ENCODE data around the gene SEL1L2. TPM values are rescaled to one million over a fixed set of nuclear protein-coding genes. Genes with fewer than 3 reads are reported as not detected.

The SEL1L2 gene
- total RNA-seq: 1 to 10 TPM in 1 of 3 donors, not detected in 2; 7.4 TPM

GRCh38 chr20:13990465-13990864 lies at the start of gene SEL1L2:
Gene SEL1L2 (minus strand): TSS chr20:13990614. CDS start chr20:13990534, 80 bp downstream.
- no peaks in the 10 kb centered on the region for H3K4me1 ChIP-seq
- intact Hi-C loops (cut with DNase I; ENCODE audit: low total_unique reads): no loop called here
- H3K27me3 ChIP-seq: no peaks in the 10 kb centered on the region
- TF ChIP-seq POLR2A (IDR thresholded peaks at IDR 0.05) (no peak), POLR2AphosphoS5 (IDR thresholded peaks at IDR 0.05) (no peak), CTCF (IDR thresholded peaks at IDR 0.05) (no peak)
- no peaks in the 10 kb centered on the region for H3K36me3 ChIP-seq
- H3K27ac ChIP-seq: no peak within 1 kb of the TSS
- DNase-seq (ENCODE audit: low spot score in 2 of 2): no peak
- no peak within 1 kb of the TSS for H3K4me3 ChIP-seq
- H3K9me3 ChIP-seq: peaks cover 6 to 33% of the 10 kb centered on the region in 2 donors

DNA sequence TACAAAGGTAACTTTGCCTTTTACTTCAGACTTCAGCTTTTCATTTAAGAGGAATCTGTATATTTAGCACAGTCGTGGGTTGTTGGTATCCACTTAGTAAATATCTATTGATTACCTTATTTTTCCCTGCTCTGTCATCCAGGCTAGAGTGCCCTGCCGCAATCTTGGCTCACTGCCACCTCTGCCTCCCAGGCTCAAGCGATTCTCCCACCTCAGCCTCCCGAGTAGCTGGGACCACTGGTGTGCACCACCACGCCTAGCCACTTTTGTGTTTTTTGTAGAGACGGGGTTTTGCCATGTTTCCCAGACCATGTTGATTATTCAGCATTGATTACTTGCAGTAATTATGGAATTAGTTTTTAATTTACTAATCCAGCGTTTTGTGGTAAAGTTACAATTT lies 46.2 kb upstream of the SEL1L2 start:
- intact Hi-C loops (cut with DNase I; ENCODE audit: low total_unique reads): no loop called here
- H3K27me3 ChIP-seq: no peaks in the 10 kb centered on the region
- TF ChIP-seq POLR2A (IDR thresholded peaks at IDR 0.05) (no peak), CTCF (IDR thresholded peaks at IDR 0.05) (no peak), POLR2AphosphoS5 (IDR thresholded peaks at IDR 0.05) (no peak)
- no peak overlapping the region for H3K27ac ChIP-seq
- H3K36me3 ChIP-seq: no peaks in the 10 kb centered on the region
- H3K9me3 ChIP-seq: no peaks in the 10 kb centered on the region
- DNase-seq (ENCODE audit: low spot score in 2 of 2): no peak
- no peak overlapping the region for H3K4me3 ChIP-seq
- H3K4me1 ChIP-seq: no peaks in the 10 kb centered on the region

- H3K9me3 ChIP-seq: no peaks in the 10 kb centered on the region
- H3K27me3 ChIP-seq: no peaks in the 10 kb centered on the region
- no peak overlapping the region for H3K4me3 ChIP-seq
- DNase-seq (ENCODE audit: low spot score in 2 of 2): no peak
- TF ChIP-seq POLR2AphosphoS5 (IDR thresholded peaks at IDR 0.05) (no peak), POLR2A (IDR thresholded peaks at IDR 0.05) (no peak), CTCF (IDR thresholded peaks at IDR 0.05) (no peak)
- H3K36me3 ChIP-seq: no peaks in the 10 kb centered on the region
- H3K27ac ChIP-seq: no peak overlapping the region
- H3K4me1 ChIP-seq: no peaks in the 10 kb centered on the region
- intact Hi-C loops (cut with DNase I; ENCODE audit: low total_unique reads): no loop called here
These were observed 42.9 kb upstream of the SEL1L2 start for GRCh38 chr20:14033310-14033709.

- Histone ChIP-seq H3K36me3 (no peaks in the 10 kb centered on the region), H3K4me3 (no peak overlapping the region), H3K27ac (no peak overlapping the region), H3K9me3 (no peaks in the 10 kb centered on the region), H3K27me3 (no peaks in the 10 kb centered on the region), H3K4me1 (no peaks in the 10 kb centered on the region)
- no peak for DNase-seq (ENCODE audit: low spot score in 2 of 2)
- intact Hi-C loops (cut with DNase I; ENCODE audit: low total_unique reads): no loop called here
- TF ChIP-seq POLR2AphosphoS5 (IDR thresholded peaks at IDR 0.05) (no peak), POLR2A (IDR thresholded peaks at IDR 0.05) (no peak), CTCF (IDR thresholded peaks at IDR 0.05) (no peak)
These were observed 40.6 kb upstream of the SEL1L2 start for GRCh38 chr20:14030991-14031390.

DNA sequence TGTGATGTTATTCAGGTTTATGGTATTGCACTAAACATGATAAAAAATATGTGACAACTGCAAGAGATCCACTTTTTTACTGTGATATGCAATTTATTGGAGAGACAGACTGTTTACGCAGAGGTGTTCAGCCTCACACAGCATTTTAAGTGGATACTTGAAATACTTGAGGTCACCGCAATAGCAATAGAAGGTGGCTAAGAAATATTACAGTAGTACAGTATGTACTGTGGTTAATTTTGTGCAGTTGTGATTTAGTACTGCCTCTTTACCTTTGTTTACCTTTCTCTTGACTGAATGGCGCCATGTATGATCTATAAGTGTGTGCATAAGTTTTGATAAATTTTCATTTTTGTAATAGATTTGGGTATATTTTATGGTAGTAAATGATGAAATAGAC lies 22.3 kb upstream of the SEL1L2 start:
- Histone ChIP-seq H3K9me3 (peaks cover 15 to 27% of the 10 kb centered on the region in 2 donors), H3K36me3 (no peaks in the 10 kb centered on the region), H3K4me1 (no peaks in the 10 kb centered on the region), H3K27ac (no peak overlapping the region), H3K27me3 (no peaks in the 10 kb centered on the region), H3K4me3 (no peak overlapping the region)
- TF ChIP-seq POLR2A (IDR thresholded peaks at IDR 0.05): no peak
- no peak for TF ChIP-seq POLR2AphosphoS5 (IDR thresholded peaks at IDR 0.05)
- no peak for TF ChIP-seq CTCF (IDR thresholded peaks at IDR 0.05)
- intact Hi-C loops (cut with DNase I; ENCODE audit: low total_unique reads): no loop called here
- no peak for DNase-seq (ENCODE audit: low spot score in 2 of 2)
